Mesenchymal stem cell (in vitro differentiated cells and primary cell): ENCODE measurements around the gene KIAA1217.
A peak's percentile ranks its signal among the peaks of the same experiment; 100 is the strongest.

ENCODE experiments used
- DNase-seq: peaks from one replicate; pipeline ENCODE4 v3.0.0-alpha.2; 2013
- H2AFZ ChIP-seq: one replicate; pipeline ENCODE4 v1.6.1; 2013; ENCODE audit warnings: low read depth, mild to moderate bottlenecking, control low read depth, inconsistent platforms, low read length, moderate library complexity
- H2AK5ac ChIP-seq: 2 replicates; pipeline ENCODE4 v1.6.1; 2013; ENCODE audit warnings: low read length, moderate library complexity, mild to moderate bottlenecking, inconsistent platforms; ENCODE audit not compliant: severe bottlenecking
- H2BK120ac ChIP-seq: one replicate; pipeline ENCODE4 v1.6.1; 2013; ENCODE audit warnings: low read depth, mild to moderate bottlenecking, inconsistent platforms, low read length, moderate library complexity
- H2BK12ac ChIP-seq, 2 experiments: one replicate each; pipeline ENCODE4 v1.6.1; 2013; ENCODE audit warnings: inconsistent platforms in 2 of 2, low read length in 2 of 2, mild to moderate bottlenecking in 2 of 2, moderate library complexity in 2 of 2, control low read depth in 1 of 2
- H2BK15ac ChIP-seq: one replicate; pipeline ENCODE4 v1.6.1; 2013; ENCODE audit warnings: mild to moderate bottlenecking, low read depth, inconsistent platforms; ENCODE audit not compliant: poor library complexity, severe bottlenecking
- H2BK5ac ChIP-seq: 2 replicates; pipeline ENCODE4 v1.6.1; 2013; ENCODE audit warnings: low read depth, mild to moderate bottlenecking, low read length, control low read depth, inconsistent platforms; ENCODE audit not compliant: poor library complexity, severe bottlenecking
- H3K14ac ChIP-seq, 2 experiments: one replicate each; pipeline ENCODE4 v1.6.1; 2013; ENCODE audit warnings: inconsistent platforms in 2 of 2, low read length in 2 of 2, control low read depth in 1 of 2, mild to moderate bottlenecking in 1 of 2, moderate library complexity in 1 of 2
- H3K18ac ChIP-seq, 2 experiments: one replicate each; pipeline ENCODE4 v1.6.1; 2013; ENCODE audit warnings: inconsistent platforms in 2 of 2, low read length in 2 of 2, control low read depth in 1 of 2, low read depth in 1 of 2, mild to moderate bottlenecking in 1 of 2
- H3K23ac ChIP-seq, 2 experiments: one replicate each; pipeline ENCODE4 v1.6.1; 2013; ENCODE audit warnings: inconsistent platforms in 2 of 2, low read length in 2 of 2, mild to moderate bottlenecking in 2 of 2, moderate library complexity in 2 of 2, control low read depth in 1 of 2
- H3K27ac ChIP-seq: 2 replicates; pipeline ENCODE4 v1.5.1; 2013; ENCODE audit warnings: mild to moderate bottlenecking, moderate library complexity, low read length, control low read depth, inconsistent platforms; ENCODE audit not compliant: poor library complexity, severe bottlenecking
- H3K27me3 ChIP-seq, 2 experiments: 2 replicates each; pipeline versions ENCODE4 v1.6.1 to v1.7.0; 2013; ENCODE audit warnings: low read length in 2 of 2, mild to moderate bottlenecking in 2 of 2, moderate library complexity in 2 of 2, control low read depth in 1 of 2, inconsistent platforms in 1 of 2; ENCODE audit not compliant: control insufficient read depth in 1 of 2, insufficient read depth in 1 of 2
- H3K36me3 ChIP-seq, 2 experiments: 2 replicates each; pipeline versions ENCODE4 v1.6.1 to v1.7.0; 2013; ENCODE audit warnings: low read length in 2 of 2, control low read depth in 1 of 2, inconsistent platforms in 1 of 2, low read depth in 1 of 2, mild to moderate bottlenecking in 1 of 2; ENCODE audit not compliant: insufficient read depth in 2 of 2, control insufficient read depth in 1 of 2
- H3K4ac ChIP-seq, 2 experiments: one replicate each; pipeline ENCODE4 v1.6.1; 2013; ENCODE audit warnings: inconsistent platforms in 2 of 2, low read length in 2 of 2, mild to moderate bottlenecking in 2 of 2, moderate library complexity in 2 of 2, control low read depth in 1 of 2, low read depth in 1 of 2
- H3K4me1 ChIP-seq: 2 replicates; pipeline ENCODE4 v1.6.1; 2013; ENCODE audit warnings: low read depth, low read length, control low read depth; ENCODE audit not compliant: control insufficient read depth, insufficient read depth
- H3K4me2 ChIP-seq: 2 replicates; pipeline ENCODE4 v1.6.1; 2013; ENCODE audit warnings: low read length, mild to moderate bottlenecking, inconsistent platforms; ENCODE audit not compliant: poor library complexity, severe bottlenecking
- H3K4me3 ChIP-seq, 2 experiments: 2 replicates each; pipeline versions ENCODE4 v1.5.1 to v1.7.0; 2013; ENCODE audit warnings: low read length in 2 of 2, mild to moderate bottlenecking in 2 of 2, control low read depth in 1 of 2, low read depth in 1 of 2; ENCODE audit not compliant: insufficient read depth in 1 of 2
- H3K79me1 ChIP-seq: replicated peaks from 2 replicates; pipeline ENCODE4 v1.6.1; 2013; ENCODE audit warnings: mild to moderate bottlenecking, control low read depth, low read length, inconsistent platforms; ENCODE audit not compliant: poor library complexity, severe bottlenecking
- H3K9ac ChIP-seq: 2 replicates; pipeline ENCODE4 v1.7.0; 2013; ENCODE audit warnings: mild to moderate bottlenecking, low read length, moderate library complexity
- H3K9me3 ChIP-seq: 2 replicates; pipeline ENCODE4 v1.7.0; 2013; ENCODE audit warnings: mild to moderate bottlenecking, low read length; ENCODE audit not compliant: control insufficient read depth
- H4K8ac ChIP-seq: one replicate; pipeline ENCODE4 v1.6.1; 2013; ENCODE audit warnings: inconsistent platforms, mild to moderate bottlenecking, low read length, moderate library complexity
- H4K91ac ChIP-seq: one replicate; pipeline ENCODE4 v1.6.1; 2013; ENCODE audit warnings: mild to moderate bottlenecking, low read length, inconsistent platforms
- WGBS: methylation state at CpG from one replicate; pipeline ENCODE4 v1.1.7; 2013; ENCODE audit warnings: mixed read lengths; 5-methylcytosine and 5-hydroxymethylcytosine counted together

KIAA1217 gene

GRCh38 chr10:24501056-24501711 lies 292.2 kb downstream of the KIAA1217 start:
- H3K4me1 ChIP-seq: peaks cover 2% of the 10 kb centered on the region
- no peak overlapping the region for H2BK15ac ChIP-seq
- H3K27ac ChIP-seq: no peak overlapping the region
- H3K9me3 ChIP-seq: no peaks in the 10 kb centered on the region
- no peak overlapping the region for H4K91ac ChIP-seq
- H3K4me2 ChIP-seq: no peak overlapping the region
- no peaks in the 10 kb centered on the region for H3K27me3 ChIP-seq
- H3K18ac ChIP-seq: no peak overlapping the region
- H3K4me3 ChIP-seq: no peak overlapping the region
- no peak overlapping the region for H3K4ac ChIP-seq
- H3K14ac ChIP-seq: no peak overlapping the region
- H2AK5ac ChIP-seq: no peak overlapping the region
- no peak overlapping the region for H2BK12ac ChIP-seq
- no peak overlapping the region for H3K23ac ChIP-seq
- H2AFZ ChIP-seq: no peak overlapping the region
- no peak overlapping the region for H4K8ac ChIP-seq
- H2BK5ac ChIP-seq: no peak overlapping the region
- H3K9ac ChIP-seq: no peak overlapping the region
- 98% methylated on average over 10 of the region's 10 CpGs for WGBS
- no peaks in the 10 kb centered on the region for H3K79me1 ChIP-seq
- no peak overlapping the region for H2BK120ac ChIP-seq
- DNase-seq: no peak
- H3K36me3 ChIP-seq: peaks cover 25 to 76% of the 10 kb centered on the region in 2 experiments

DNA sequence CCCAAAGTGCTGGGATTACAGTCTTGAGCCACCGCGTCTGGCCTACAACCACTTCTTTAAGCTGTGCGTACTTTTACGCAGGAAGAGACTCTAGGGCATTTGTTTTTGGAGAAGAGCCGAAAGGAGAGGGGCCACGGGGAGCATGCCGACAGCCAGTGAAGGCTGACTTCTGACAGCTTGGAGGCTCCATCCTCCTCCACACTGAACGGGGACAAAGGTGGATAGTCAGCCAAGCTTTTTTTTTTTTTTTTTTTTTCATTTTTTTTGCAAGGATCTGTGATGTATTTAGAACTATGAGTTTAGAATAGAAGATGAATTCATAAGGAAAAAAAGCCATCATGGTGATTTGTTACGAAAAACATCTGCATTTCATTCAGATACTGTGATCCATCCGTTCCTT lies 293.1 kb downstream of the KIAA1217 start:
- no peaks in the 10 kb centered on the region for H3K27me3 ChIP-seq
- H2BK5ac ChIP-seq: no peak overlapping the region
- no peak overlapping the region for H2BK12ac ChIP-seq
- H3K36me3 ChIP-seq: peaks cover 25 to 76% of the 10 kb centered on the region in 2 experiments
- H3K4me2 ChIP-seq: no peak overlapping the region
- H3K14ac ChIP-seq: no peak overlapping the region
- no peak overlapping the region for H3K23ac ChIP-seq
- no peak overlapping the region for H3K18ac ChIP-seq
- 96% methylated on average over 10 of the region's 10 CpGs for WGBS
- no peak overlapping the region for H3K27ac ChIP-seq
- no peak overlapping the region for H4K8ac ChIP-seq
- no peak overlapping the region for H2BK120ac ChIP-seq
- DNase-seq: no peak
- H2AK5ac ChIP-seq: no peak overlapping the region
- H3K79me1 ChIP-seq: no peaks in the 10 kb centered on the region
- H3K9me3 ChIP-seq: no peaks in the 10 kb centered on the region
- no peak overlapping the region for H3K4ac ChIP-seq
- H3K4me3 ChIP-seq: no peak overlapping the region
- no peak overlapping the region for H4K91ac ChIP-seq
- H2BK15ac ChIP-seq: no peak overlapping the region
- no peak overlapping the region for H2AFZ ChIP-seq
- H3K9ac ChIP-seq: no peak overlapping the region
- H3K4me1 ChIP-seq: peaks cover 2% of the 10 kb centered on the region

DNA sequence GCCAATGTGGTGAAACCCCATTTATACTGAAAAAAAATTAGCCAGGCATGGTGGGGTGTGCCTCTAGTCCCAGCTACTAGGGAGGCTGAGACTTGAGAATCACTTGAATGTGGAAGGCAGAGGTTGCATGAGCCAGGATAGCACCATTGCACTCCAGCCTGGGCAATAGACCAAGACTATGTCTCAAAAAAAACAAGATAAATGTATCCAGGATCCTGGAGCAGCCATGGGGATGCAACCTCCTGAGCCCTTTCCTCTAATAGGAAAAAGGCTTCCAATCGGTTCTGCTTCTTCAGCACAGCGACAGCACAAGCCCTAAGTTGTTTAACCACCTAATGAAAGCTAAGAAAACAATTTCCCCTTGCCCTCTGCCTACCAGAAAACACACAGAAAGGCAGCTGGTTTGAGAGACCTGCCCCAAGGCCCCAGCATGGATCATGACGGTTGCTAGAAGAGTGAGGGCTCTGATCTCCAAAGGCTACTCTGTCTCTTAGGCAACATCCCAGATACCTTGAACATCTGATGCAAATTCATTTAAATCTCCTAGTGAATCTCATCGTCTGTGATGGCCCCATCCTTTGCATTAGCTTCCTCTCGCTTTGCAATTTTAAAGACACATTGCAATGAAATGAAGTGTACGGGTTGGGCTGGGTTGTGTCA lies 294.0 kb downstream of the KIAA1217 start:
- Histone ChIP-seq H3K4me2 (no peak overlapping the region), H2AK5ac (no peak overlapping the region), H4K91ac (no peak overlapping the region), H3K27me3 (no peaks in the 10 kb centered on the region), H3K9me3 (no peaks in the 10 kb centered on the region), H3K14ac (no peak overlapping the region), H2BK12ac (no peak overlapping the region), H2BK120ac (no peak overlapping the region), H3K18ac (no peak overlapping the region), H2AFZ (no peak overlapping the region), H3K23ac (no peak overlapping the region), H4K8ac (no peak overlapping the region), H3K79me1 (no peaks in the 10 kb centered on the region), H3K9ac (peak overlapping the region; percentile 31), H3K27ac (no peak overlapping the region), H3K4me3 (no peak overlapping the region), H3K36me3 (peaks cover 22 to 78% of the 10 kb centered on the region in 2 experiments), H3K4me1 (peaks cover 2% of the 10 kb centered on the region), H2BK15ac (no peak overlapping the region), H3K4ac (no peak overlapping the region), H2BK5ac (no peak overlapping the region)
- DNase-seq: no peak
- WGBS: 97% methylated on average over 6 of the region's 6 CpGs

DNA sequence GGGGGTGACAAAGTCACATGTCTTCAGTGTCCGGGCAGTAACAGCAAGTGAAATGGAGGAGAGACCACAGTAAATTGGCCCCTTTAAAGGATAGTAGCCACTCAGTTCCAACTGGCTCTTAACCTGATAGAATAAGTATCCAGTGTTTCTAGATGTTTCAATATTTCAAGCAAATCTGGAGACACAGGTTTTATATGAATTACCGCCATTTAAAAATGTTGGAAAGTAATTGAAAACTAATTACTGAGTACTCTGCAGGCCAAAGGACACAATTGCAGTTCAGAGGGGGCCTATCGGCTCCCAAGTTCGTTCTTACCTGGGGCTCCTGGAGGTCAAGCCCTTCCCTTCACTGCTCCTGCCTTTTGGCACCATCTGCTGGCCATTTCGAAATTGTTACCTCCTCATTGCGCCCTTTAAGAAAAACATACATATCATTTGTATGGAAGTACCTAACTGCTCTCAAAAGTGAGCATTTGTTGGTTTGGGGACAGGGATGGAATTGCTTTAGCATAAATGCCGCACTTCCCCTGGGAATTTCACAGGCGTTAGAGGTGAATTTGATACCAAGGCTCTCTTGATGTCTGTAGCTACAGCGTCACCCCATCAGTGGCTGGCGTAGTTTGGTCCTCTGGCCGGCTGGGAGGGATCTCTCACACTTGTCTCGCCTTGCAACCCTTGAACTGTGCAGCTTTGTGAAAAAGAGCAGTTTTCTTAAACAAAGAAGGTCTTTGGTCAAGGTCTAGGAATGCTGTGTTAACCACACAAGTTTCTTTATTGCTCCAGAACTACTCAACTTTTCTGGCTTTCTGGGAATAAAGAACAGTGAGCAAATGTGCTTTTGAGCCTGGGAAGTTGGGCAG lies 294.8 kb downstream of the KIAA1217 start:
- Histone ChIP-seq H4K8ac (no peak overlapping the region), H2BK120ac (no peak overlapping the region), H3K4me2 (no peak overlapping the region), H2AK5ac (no peak overlapping the region), H3K4me1 (peaks cover 2% of the 10 kb centered on the region), H3K27me3 (no peaks in the 10 kb centered on the region), H3K9me3 (no peaks in the 10 kb centered on the region), H4K91ac (no peak overlapping the region), H3K4ac (no peak overlapping the region), H3K27ac (no peak overlapping the region), H2BK15ac (no peak overlapping the region), H3K18ac (no peak overlapping the region), H2BK5ac (no peak overlapping the region), H3K9ac (peak overlapping the region; percentile 31), H2AFZ (no peak overlapping the region), H3K79me1 (no peaks in the 10 kb centered on the region), H3K36me3 (peaks cover 22 to 78% of the 10 kb centered on the region in 2 experiments), H3K23ac (no peak overlapping the region), H3K14ac (no peak overlapping the region), H3K4me3 (no peak overlapping the region), H2BK12ac (no peak overlapping the region)
- peak; percentile 53 for DNase-seq
- WGBS: 65% methylated on average over 10 of the region's 12 CpGs
